ENCODE data around the gene FIBCD1. TPM values are rescaled to one million over a fixed set of nuclear protein-coding genes. Genes with fewer than 3 reads are reported as not detected.
"Not testable (repeated sequence)": the region's sequence is repeated elsewhere in the genome, so short reads cannot be mapped to it uniquely, and the experiment has no call there.

Gene FIBCD1
- total RNA-seq, 4 donors from 2014 or later = not detected

GRCh38 chr9:130956636-130957450, 17.8 kb upstream of the FIBCD1 start:
- H3K4me1 ChIP-seq = no peaks in the 10 kb centered on the region
- TF ChIP-seq CTCF (IDR thresholded peaks at IDR 0.05) (no peak), POLR2A (IDR thresholded peaks at IDR 0.05) (no peak)
- H3K4me3 ChIP-seq = no peak overlapping the region
- no peaks in the 10 kb centered on the region for H3K9me3 ChIP-seq
- WGBS, 2 donors = 49 to 75% methylated on average over 8 to 9 of the region's 21 CpGs
- intact Hi-C loops (cut with DNase I) = no loop called here
- H3K27ac ChIP-seq = no peak overlapping the region
- no peak for DNase-seq
- no peaks in the 10 kb centered on the region for H3K36me3 ChIP-seq
- H3K27me3 ChIP-seq = peaks cover 0 to 23% (median 0%) of the 10 kb centered on the region in 4 donors

- Histone ChIP-seq H3K4me1 (no peaks in the 10 kb centered on the region), H3K9me3 (no peaks in the 10 kb centered on the region), H3K27me3 (peaks cover 0 to 25% (median 0%) of the 10 kb centered on the region in 4 donors), H3K27ac (no peak overlapping the region), H3K4me3 (no peak overlapping the region), H3K36me3 (no peaks in the 10 kb centered on the region)
- 45 to 49% methylated on average over 7 to 11 of the region's 18 CpGs for WGBS, 2 donors
- TF ChIP-seq CTCF (IDR thresholded peaks at IDR 0.05) = no peak
- no peak for TF ChIP-seq POLR2A (IDR thresholded peaks at IDR 0.05)
- no peak for DNase-seq
- intact Hi-C loops (cut with DNase I) = no loop called here
These were observed 17.0 kb upstream of the FIBCD1 start for GRCh38 chr9:130955947-130956621.

GRCh38 chr9:130954925-130955324, 15.9 kb upstream of the FIBCD1 start:
- H3K9me3 ChIP-seq; H3K27ac ChIP-seq; DNase-seq; H3K4me1 ChIP-seq; intact Hi-C loops (cut with DNase I); H3K36me3 ChIP-seq; H3K4me3 ChIP-seq: not testable (repeated sequence)
- 71 to 92% methylated on average over 2 of the region's 2 CpGs for WGBS, 2 donors
- H3K27me3 ChIP-seq = peaks cover 0 to 30% (median 0%) of the 10 kb centered on the region in 4 donors

GRCh38 chr9:130954317-130954716, 15.3 kb upstream of the FIBCD1 start:
- Histone ChIP-seq H3K9me3 (peaks cover 0 to 5% (median 0%) of the 10 kb centered on the region in 3 donors), H3K36me3 (no peaks in the 10 kb centered on the region), H3K4me3 (no peak overlapping the region), H3K27me3 (peaks cover 0 to 36% (median 0%) of the 10 kb centered on the region in 4 donors), H3K27ac (no peak overlapping the region), H3K4me1 (no peaks in the 10 kb centered on the region)
- intact Hi-C loops (cut with DNase I) = no loop called here
- TF ChIP-seq POLR2A (IDR thresholded peaks at IDR 0.05) (no peak), CTCF (IDR thresholded peaks at IDR 0.05) (no peak)
- DNase-seq = no peak
- WGBS, 2 donors = 83 to 100% methylated on average over 1 of the region's 1 CpG

GRCh38 chr9:130952065-130952762, 13.2 kb upstream of the FIBCD1 start:
- DNase-seq = no peak
- 58 to 60% methylated on average over 6 of the region's 6 CpGs for WGBS, 2 donors
- no peak overlapping the region for H3K4me3 ChIP-seq
- H3K4me1 ChIP-seq = no peaks in the 10 kb centered on the region
- TF ChIP-seq POLR2A (IDR thresholded peaks at IDR 0.05) = no peak
- TF ChIP-seq CTCF (IDR thresholded peaks at IDR 0.05) = no peak
- H3K36me3 ChIP-seq = no peaks in the 10 kb centered on the region
- H3K27me3 ChIP-seq = peaks cover 0 to 53% (median 0%) of the 10 kb centered on the region in 4 donors
- H3K27ac ChIP-seq = no peak overlapping the region
- peaks cover 0 to 6% (median 0%) of the 10 kb centered on the region in 3 donors for H3K9me3 ChIP-seq
- intact Hi-C loops (cut with DNase I) = no loop called here
